WTC11 (cell line): ENCODE measurements around the gene PACSIN1.

Experiments
- CTCF ChIP-seq: fragments of 200-600 bp; IDR thresholded peaks from 2 replicates; pipeline ENCODE4 v1.8.0; 2022; ENCODE audit warnings: antibody characterized with exemption
- MLX ChIP-seq: sonication (generic); formaldehyde crosslinking; IDR thresholded peaks from 2 replicates; pipeline ENCODE4 v1.8.1; 2023; ENCODE audit warnings: mild to moderate bottlenecking, missing genetic modification reagents, moderate library complexity
- NFYB ChIP-seq: sonication (generic); formaldehyde crosslinking; conservative IDR thresholded peaks from 2 replicates; pipeline ENCODE4 v1.8.0; 2022; ENCODE audit warnings: low read depth, missing genetic modification reagents
- SP1 ChIP-seq: sonication (generic); formaldehyde crosslinking; conservative IDR thresholded peaks from 2 replicates; pipeline ENCODE4 v1.8.1; 2022; ENCODE audit warnings: missing genetic modification reagents
- ZBTB43 ChIP-seq: sonication (generic); formaldehyde crosslinking; IDR thresholded peaks from 2 replicates; pipeline ENCODE4 v1.8.1; 2023; ENCODE audit warnings: mild to moderate bottlenecking, missing genetic modification reagents
- TF ChIP-seq, protein P1 (sequence below): sonication (generic); formaldehyde crosslinking; IDR thresholded peaks from 2 replicates; pipeline ENCODE4 v1.8.0; 2023; ENCODE audit warnings: mild to moderate bottlenecking, missing genetic modification reagents

DNA sequence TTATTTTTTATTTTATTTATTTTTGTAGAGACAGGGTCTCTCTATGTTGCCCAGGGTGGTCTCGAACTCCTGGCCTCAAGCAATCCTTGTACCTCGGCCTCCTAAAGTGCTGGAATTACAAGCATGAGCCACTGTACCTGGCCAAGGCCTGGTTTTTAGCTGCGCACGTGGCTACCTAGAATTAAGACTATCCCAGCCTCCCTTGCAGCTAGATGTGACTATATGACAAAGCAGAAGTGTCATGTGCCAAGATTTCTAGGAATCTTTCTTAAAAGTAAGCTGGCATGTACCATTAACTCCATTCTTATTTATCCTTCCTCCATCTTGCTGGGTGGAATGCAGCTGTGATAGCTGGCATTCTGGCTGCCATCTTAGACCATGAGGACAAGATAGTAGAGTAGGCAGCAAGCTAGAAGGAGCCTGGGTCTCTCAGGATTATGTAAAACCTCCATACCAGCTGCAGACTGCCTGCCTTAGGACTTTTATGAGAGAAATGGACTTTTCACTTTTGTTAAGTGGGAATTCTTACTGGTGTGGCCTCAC, 92.4 kb downstream of the PACSIN1 start:
- TF ChIP-seq CTCF = no peak
- TF ChIP-seq MLX (CRISPR knock-in tag) = no peak
- TF ChIP-seq, protein P1, sequence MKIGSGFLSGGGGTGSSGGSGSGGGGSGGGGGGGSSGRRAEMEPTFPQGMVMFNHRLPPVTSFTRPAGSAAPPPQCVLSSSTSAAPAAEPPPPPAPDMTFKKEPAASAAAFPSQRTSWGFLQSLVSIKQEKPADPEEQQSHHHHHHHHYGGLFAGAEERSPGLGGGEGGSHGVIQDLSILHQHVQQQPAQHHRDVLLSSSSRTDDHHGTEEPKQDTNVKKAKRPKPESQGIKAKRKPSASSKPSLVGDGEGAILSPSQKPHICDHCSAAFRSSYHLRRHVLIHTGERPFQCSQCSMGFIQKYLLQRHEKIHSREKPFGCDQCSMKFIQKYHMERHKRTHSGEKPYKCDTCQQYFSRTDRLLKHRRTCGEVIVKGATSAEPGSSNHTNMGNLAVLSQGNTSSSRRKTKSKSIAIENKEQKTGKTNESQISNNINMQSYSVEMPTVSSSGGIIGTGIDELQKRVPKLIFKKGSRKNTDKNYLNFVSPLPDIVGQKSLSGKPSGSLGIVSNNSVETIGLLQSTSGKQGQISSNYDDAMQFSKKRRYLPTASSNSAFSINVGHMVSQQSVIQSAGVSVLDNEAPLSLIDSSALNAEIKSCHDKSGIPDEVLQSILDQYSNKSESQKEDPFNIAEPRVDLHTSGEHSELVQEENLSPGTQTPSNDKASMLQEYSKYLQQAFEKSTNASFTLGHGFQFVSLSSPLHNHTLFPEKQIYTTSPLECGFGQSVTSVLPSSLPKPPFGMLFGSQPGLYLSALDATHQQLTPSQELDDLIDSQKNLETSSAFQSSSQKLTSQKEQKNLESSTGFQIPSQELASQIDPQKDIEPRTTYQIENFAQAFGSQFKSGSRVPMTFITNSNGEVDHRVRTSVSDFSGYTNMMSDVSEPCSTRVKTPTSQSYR (CRISPR knock-in tag) = no peak
- TF ChIP-seq SP1 (CRISPR knock-in tag) = no peak
- no peak for TF ChIP-seq NFYB (CRISPR knock-in tag)
- no peak for TF ChIP-seq ZBTB43 (CRISPR knock-in tag)
